ENCODE data around the gene TLX1.

TLX1 gene

DNA sequence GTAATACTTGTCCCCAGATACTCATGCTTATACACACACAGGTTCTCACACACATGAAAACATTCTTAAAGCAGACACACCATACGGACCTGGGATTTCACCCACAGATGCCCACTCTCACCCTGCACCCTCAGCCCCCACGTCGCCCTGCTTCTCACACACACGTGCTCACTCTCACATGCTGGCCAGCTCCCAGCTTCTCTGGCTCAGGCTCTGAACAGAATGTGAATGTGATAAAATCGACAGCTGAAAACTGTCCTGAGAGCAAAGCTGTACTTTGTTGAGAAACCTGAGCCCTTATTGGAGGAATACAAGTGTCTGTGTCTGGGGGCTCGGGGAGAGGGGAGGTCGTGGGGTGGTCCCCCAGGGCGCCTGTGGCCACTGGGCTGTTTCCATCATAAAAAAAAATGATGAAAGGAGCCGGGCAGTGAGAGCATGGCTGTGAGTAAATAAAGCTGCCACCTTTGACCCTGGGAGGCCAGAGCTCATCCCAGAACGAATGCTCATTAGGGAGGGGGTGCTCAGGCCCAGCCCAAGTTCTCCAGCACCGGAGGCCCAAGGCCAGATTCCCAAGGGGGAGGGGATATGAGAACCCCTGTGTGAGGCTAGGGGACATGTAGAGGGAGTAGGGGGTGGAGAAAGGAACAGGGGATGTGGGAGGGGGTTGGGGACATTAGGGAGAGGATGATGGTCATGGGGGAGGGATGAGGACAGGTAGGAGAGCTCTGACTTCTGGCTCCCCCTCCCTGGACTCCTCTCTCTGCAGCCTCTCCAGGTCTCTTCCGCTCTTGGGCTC, 18.1 kb upstream of the TLX1 start:
- no peak for DNase-seq (ENCODE audit: low spot score)

- no peak for DNase-seq (ENCODE audit: low spot score)
These were observed 17.2 kb upstream of the TLX1 start for GRCh38 chr10:101113890-101114403.

- DNase-seq (ENCODE audit: low spot score): no peak
These were observed 16.5 kb upstream of the TLX1 start for GRCh38 chr10:101114646-101115045.

DNA sequence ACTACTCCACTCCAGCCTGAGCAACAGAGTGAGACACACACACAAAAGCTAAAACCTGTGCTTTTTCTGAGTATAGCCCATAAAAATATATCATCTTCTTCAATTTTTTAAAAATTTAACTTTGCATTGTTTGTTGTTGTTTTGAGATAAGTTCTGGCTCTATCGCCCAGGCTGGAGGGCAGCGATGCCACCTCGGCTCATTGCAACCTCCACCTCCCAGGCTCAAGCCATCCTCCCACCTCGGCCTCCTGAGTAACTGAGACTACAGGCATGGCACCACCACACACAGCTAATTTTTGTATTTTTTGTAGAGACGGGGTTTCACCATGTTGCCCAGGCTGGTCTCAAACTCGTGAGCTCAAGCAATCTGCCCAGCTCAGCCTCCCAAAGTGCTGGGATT, 14.3 kb upstream of the TLX1 start:
- DNase-seq (ENCODE audit: low spot score): no peak

DNA sequence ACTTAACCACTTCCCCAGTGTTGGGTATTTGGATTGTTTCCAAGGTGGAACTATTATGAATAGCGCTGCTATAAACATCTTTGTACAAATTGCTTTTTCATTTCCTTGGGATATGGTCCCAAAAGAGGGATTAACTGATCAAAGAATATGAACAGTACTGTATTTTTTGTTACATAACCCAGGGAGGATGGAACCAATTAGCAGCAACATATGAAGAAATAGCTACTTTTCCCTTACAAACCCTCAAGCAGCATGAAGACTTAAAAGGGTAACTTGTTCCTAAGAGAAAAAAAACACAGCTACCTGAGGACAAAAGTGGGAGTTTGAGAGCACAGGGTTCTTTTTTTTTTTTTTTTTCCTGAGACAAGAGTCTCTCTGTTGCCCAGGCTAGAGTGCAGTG, 13.1 kb upstream of the TLX1 start:
- no peak for DNase-seq (ENCODE audit: low spot score)

GRCh38 chr10:101120520-101120883, 10.6 kb upstream of the TLX1 start:
- no peak for DNase-seq (ENCODE audit: low spot score)

DNA sequence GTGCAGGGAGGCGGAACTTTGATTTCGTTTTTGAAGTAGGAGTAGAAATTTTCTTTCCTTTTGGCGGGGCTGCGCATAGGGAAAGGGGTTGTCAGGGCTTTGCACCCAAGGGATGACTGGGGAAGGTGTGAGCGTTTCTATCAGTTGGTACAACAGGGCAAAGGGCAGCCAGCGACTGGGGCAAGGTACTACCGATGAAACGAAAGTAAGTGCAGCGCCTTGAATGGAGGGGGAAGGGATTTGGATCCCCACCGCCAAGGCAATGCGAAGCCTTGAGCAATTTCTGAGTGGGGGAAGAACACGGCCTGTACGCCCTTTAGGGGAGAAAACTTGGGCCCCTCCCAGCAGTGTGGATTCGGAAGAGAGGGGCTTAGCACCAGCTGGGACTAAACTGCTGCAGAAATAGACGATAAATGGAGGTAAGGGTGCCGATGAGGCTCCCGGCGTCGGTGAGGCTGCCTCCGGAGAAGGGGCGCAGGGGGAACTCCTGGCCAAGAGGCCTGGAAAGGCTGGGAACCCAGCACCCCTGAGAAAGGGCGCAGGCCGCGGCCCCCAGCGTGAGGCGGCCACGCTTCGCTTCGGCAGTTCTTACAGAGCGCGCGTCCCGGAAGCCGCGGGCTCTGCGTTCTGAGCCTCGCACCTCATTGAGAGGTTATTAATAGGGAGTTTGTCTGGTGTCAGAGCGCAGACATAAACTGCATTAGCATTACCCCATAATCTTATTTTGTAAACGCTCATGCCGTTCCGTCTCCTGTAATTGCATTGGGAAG, 10.0 kb upstream of the TLX1 start:
- peak; percentile 27 for DNase-seq (ENCODE audit: low spot score)

DNA sequence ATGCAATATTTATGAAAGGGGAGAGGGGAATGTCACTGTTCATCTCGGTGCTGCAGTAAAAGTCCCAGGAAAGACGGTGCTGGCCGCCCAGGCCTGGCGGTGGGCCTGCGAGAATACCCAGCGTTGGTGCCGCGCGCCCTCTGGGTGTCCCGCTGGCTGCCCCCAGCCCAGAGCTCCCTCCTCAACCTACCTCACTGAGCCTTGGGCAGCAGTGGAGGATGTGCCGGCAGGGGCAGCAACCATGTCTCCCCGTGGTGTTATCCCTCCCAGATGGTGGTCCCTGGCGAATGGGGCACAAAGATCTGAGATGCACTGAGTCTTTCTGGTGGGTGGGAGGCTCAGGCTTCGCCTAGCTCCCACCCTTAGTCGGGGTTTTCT, 9.5 kb upstream of the TLX1 start:
- DNase-seq (ENCODE audit: low spot score): no peak

- no peak for DNase-seq (ENCODE audit: low spot score)
These were observed 8.6 kb upstream of the TLX1 start for GRCh38 chr10:101122270-101123084.

DNA sequence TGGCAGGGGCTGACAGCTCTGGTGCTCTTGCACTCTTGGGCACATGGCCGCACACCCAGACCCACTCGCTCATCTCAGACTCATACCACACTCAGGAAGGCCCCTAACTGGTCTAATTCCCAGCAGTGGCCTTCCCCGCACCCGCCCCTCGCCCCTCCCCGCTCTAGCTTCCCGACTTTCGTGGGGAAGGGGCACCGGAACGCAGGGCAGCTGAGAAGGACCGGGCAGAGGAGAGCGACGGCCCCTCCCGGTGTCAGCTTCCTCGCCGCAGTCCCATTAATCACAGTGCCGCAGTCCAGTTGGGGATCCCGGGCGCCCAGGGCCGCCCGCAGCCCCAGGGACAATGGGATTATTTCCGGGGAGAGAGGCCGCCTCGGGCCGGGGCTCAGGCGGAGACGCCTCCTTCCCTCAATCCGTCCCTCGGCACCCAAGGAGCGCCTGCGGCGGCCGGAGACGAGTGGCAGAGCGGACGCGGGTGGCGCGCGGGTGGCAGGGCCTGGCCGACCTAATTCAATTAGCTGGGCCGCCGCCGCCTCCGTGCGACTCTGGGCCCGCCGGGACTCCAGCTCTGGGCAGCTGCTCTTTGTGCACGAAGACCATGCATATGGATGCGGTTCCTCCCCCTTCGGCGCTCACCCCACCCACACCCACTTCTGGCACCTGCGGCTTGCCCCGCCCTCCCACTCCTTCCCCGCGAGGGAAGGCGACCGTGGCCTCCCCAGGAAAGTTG, 7.8 kb upstream of the TLX1 start:
- DNase-seq (ENCODE audit: low spot score): no peak

DNA sequence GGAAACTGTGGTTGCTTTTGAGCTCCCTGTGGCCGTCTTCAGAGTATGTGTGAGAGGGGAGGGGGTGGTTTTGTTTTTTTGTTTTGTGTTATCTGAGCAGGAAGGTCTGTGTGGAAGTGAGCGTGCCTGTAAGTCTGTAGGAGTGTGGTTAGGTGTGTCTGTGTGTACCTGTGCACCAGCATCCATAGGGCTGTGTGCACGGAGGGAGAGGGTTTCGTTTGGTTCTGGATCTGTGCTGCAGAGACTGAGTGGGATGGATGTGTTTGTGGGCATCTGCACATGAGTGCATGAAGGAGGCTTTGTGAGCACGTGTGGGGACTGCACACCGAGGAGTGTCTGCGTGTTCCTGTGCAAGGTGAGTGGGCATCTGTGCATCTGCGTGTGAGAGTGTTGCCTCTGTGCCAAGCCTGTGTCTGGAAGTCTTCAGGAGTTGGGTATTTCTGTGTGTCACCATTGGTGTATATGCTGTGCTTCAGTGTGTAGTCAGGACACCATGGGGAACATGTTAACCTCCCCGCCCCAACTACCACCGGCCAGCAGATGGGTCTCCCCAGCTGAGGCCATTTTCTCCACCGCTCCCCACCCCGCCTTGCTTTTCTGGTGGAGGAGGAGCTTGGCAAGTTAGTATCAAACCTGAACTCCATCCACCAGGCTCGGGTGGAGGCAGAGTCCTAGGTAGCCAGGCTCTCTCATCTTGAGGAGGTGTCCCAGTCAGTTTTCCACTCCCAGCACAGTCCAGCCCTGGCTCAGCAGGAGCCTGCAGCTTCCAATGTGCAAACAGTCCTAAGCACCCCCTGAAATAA, 7.1 kb upstream of the TLX1 start:
- DNase-seq (ENCODE audit: low spot score): no peak

DNA sequence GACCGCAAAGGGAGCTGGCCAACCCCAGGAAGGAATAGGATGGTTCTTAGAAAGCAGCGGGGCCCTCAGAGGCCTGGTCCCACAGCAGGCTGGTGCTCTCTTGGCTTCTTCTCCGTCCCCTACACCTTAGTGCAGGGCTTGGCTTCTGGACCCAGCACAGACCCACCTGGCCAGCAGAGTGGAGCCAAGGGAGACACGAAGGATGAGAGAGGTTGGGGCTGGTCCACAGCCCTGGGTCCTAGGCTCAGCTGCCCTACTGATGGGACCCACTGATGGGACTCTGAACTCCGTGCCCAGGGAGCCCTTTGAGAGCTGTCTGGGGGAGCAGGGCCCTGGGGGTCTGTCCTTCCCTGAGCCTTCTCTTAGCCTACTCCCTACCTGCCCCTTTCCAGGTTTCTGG, 6.2 kb upstream of the TLX1 start:
- no peak for DNase-seq (ENCODE audit: low spot score)

DNA sequence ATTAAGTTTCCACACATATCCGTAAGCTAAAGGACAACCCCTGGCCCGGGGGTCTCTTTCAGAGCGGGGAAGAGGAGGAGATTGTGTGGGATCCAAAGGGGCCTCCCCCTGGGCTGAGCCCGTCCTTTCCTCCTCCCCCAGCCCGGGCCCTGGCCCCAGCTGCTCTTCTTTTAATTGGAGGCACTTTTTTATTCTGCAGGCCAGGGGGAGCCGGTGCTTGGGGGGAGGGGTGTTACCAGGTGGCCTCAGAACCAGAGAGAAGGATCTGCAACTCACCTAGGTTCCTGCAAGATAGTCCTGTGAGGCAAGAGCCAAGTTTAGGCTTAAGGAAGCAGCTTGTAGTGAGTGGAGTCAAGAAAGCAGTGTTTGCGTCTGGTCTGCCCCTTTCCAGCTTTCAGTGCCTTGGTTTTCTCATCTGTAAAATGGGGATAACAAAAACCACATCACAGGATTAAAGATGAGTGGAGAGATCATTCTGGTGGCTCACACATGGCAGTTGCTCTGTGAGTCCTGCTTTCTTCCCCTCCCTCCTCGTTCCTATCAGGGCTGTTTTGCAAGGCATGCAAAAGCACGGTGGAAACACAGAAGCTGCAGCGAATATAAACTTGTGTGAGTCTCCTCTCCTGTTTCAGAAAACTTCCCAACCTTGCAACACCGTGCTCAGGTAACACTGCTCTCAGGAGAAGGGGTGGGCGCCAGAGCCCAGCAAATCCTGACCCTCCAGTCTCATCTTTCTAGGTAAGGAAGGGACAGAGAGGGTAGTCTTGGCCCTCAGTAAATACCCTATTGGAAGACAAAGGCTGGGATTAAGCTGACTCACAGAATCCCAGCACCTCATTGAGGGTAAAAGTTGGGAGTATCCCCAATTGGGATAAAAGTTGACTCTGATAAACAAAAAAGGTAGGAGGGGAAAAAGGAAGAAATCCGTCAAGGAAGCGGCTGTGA, 4.1 kb upstream of the TLX1 start:
- no peak for DNase-seq (ENCODE audit: low spot score)

DNA sequence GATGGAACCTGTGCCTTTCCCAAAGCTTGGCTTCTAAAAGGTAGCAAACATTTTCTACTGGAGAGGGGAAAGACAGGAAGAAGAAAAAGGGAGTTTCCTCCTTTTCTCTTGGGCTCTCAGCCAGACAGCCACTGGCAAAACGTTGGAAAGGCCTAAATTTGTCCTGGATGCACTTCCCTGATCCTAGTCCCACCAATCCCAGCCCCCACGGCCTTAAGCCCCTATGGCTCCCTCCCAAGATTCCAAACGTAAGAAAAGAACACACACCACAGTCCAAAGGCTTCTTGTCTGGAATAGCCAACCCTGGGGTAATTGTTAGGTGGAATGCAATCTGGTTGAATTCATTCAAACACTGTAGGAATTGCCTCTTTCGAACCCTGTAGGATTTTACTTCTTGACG, 959 bp upstream of the TLX1 start:
- DNase-seq (ENCODE audit: low spot score): no peak

GRCh38 chr10:101131962-101132635, 999 bp downstream of the TLX1 start:
- no peak for DNase-seq (ENCODE audit: low spot score)

DNA sequence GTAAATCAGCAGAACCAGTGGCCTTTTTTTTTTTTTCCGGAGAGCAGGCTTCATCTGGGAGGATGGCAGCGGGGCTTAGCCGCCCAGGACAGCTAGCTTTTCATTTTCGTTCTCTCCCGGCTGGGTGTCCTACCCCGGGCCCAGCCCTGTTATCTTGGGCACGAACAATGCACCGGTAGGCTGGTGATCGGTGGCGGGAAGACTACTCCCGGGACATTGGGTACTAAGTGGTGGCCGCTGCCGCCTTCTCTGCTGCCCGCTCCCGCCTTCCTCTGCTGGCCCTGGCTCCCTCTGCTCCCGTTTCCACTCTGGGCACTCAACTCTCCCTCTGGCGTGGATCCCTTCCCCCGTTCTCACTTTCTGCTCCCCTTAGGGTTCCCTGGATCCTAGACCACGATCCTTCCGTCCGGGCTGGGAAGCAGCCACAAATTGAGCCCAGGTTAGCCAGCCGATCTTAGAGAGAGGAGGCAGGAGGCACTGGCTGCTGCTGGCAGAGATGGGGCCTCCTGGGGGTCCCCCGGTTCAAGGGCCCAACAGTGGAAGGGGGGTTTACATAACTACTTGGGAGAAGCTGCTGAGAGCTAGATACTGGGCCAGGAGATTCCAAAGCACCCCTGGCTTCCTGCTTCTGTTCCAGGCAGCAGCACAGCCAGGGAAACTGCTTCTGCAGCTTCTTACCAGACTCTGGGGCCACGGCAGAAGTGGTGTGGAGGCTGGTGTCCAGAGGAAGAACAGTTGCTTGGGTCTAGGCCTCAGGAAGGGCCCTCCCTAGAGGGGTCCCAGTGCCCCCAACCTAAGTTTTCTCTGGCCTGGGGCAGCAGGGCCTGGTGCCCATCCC, 1.8 kb downstream of the TLX1 start:
- DNase-seq (ENCODE audit: low spot score): no peak

DNA sequence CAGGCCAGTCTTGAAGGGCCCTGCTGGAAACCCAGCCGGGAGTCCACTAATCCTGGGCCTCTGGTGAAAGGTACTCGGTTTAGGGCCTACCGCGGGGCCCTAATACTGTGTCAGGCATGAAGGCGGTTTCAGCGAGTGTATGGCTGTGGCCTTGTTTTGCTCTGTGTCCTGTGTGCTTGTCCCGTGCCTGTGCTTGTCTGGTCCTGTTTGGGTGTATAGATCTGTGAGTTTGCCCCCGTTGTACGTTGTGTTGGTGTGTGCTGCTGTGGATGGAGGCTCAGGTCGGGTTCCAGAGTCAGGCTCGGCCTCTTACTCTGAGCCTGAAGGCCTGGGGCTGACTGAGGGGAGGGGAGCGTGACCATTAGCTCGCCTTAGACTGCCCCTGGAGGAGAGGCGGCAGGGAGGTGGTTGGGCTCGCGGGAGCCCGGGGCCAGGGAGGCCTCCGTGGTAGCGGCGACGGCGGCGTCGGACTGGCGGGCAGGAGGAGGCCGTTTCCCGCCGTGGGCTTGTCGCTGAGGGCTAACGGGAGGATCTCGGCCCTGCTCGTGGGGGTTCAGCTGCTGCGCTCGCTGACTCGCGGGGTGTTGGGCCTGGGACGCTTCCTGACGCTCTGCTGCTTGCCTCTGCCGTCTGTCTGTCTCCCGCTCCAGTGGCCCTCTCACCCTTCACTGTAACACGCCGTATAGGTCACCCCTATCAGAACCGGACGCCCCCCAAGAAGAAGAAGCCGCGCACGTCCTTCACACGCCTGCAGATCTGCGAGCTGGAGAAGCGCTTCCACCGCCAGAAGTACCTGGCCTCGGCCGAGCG, 2.6 kb downstream of the TLX1 start:
- DNase-seq (ENCODE audit: low spot score): no peak

Data from kidney tubule cell (primary cell).